Measurements from ENCODE around the gene WWOX.

Gene WWOX

DNA sequence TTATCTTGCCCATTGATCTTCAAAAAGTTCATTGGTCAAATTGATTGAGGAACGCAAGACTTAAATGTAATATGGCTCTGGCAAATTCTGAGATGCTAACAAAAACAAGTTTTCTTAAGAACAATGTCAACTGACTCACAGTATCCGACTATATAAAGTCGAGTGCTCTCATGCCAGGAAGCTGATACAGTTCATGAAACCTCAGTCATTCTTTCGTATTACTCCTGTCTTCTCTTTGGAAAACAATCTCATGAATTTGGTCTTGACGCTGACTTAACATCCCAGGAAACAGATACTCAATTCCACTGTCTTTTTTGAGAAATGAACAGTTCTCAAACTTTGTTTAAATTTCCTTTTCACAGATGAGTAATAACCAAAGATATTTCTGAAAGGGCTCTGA is 796.2 kb downstream of the WWOX start:
- DNase-seq = no peak

DNA sequence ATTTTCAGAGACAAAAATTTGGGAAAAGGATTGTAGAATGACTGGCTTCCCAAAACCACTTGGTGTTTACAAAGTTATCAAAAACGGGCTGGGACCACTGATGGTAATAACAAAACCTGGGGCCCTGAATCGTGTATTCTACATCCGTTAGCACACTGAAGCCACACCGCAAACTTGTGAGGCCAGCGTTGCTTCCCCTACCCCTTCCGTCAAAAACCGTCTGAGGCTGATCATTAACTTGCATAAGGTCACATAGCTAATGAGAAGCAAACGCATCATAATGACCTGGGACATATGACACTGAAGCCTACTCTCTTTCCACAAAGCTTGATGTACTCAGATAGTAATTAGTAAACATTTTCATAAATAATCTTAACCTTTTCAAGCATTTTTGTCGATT is 796.8 kb downstream of the WWOX start:
- DNase-seq = no peak

DNA sequence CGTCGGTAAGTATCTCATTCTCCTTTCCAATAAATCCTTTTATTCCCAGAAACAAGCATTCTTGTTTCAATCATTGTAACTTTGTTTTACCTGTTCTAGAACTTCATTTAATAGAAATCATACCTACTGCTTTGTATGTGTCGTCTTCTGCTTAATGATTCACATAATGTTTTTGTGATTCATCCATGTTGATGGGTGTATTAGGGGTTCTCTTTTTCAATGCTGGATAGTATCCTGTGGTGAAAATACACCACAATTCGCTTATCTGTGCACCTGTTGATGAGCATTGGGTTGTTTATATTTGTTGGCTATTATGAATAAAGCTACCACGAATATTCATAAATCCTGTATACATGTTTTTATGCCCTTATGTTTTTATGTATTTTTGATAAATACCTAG is 797.8 kb downstream of the WWOX start:
- no peak for DNase-seq

DNA sequence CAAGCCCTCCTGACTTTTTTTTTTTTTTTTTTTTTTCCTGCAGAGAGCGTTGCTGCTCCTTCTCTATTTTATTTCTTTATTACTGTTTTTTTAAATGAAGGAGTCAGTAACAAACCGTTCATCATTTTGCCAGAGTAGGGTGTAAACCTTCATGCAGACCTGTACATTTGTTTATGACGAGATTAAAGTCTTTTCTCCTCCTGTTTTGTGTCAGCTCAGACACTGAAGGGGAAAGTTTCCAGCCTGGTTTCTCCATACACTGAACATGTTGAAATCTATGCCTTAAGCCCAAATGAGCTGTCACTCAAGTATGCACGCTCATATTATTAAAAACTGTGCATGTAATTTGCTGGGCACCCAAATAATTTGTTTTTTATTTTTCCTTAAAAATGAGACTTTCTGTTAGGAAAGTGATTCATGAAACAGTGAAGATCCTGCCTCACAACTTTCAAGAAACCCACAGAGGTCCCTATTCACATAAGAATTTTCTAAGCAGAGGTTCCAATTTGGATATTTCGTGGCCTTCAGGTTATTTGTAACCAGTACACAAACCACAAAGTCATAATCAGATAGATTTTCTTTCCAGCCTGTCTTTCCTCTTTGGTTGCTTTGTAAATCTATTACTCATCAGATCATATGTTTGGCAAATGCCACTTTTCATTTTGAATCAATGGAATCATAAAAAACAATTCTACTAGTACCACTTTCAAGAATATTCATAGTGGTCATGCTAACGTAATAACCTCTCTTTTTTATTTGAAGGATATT is 800.8 kb downstream of the WWOX start:
- DNase-seq = no peak

DNA sequence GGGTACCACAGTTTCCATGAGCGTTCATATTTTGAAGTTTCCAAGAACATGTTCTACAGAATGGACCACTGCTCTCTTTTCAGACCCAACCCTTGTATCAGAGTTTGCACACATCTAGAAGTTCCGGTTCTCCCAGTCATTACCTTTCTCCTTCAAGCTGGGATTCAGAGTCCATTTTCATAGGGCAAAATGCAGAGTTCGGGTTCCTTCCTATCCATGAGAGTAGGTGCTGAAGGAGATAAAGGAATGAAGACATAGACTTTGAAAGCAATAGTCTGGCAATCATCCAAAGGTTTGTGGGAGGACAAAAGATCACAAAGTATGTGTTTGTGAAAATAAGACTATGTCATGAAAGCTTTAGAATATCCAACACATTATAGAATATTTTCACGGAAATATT is 801.5 kb downstream of the WWOX start:
- no peak for DNase-seq

DNA sequence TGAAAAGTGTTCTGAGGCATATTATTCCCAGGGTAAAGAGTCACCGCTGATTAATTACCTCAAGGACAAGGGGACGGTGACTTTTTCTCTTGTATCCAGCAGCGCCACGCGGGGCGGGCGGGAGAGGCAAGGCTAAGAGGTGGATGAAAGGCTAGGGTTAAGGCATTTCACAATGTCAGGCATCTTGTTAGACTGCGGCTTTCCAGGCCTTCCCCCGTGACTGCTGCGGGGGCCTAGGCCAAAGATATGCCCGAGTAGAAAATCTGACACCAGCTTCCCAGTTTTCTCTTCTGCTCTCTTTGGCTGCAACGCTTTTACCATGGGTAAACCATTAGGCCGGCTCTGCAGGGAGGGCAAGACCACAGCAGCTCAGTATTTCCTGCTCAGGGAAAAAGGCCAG is 802.9 kb downstream of the WWOX start:
- DNase-seq = no peak

DNA sequence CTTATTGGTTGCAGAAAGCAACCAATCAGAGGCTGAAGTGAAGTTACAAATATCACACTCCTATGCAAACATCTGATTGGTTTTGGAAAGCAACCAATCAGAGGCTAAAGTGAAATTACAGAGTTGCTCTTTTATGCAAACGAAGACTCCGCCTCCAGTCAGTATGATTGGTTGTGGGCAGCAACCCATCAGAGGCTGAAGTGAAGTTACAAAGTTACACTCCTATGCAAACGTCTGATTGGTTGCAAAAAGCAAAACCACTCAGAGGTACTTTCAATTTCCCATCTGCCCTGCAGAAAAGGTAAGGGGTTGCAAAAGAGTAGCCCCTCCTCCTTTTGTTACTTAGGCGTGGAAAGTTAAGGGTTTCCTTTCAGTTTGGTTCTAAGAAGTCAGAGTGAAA is 803.8 kb downstream of the WWOX start:
- DNase-seq = no peak

DNA sequence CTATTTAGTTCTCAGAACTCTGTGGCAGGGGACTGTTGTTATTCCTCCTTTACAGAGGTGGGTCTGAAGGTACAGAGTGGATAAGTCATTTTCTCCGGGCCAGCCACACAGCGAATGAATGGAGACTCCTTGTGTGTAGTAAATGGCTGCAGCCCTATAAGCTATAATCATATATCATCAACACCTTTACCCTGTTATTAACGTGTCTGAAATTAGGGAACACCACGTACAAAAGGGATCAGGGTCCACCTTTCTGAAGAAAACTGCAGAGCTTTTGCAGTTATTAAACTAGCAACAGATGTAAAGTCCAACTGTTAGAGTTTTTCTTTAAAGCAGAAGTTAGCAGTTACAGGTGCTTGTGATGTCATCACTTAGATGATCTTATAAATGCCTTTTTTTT is 804.4 kb downstream of the WWOX start:
- no peak for DNase-seq

DNA sequence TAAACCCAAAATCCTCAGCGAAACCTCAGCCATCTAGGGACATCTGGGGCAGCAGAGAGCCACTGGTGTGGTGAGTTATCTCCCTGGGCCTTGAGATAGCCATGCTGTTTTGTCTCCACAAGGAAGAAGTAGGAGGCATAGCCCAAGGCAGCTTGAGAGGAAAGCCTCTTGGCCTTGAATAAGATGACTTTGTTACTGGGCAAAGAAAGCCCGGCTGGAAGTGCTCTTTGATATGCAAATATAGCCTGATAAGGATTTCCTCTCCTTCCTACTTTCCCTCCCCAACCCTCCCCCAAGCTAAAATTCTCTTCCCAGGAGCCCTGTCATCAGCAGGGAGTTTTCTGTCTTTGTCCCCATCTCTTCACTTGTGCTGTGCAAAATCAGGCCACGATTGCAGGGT is 806.7 kb downstream of the WWOX start:
- DNase-seq = no peak

DNA sequence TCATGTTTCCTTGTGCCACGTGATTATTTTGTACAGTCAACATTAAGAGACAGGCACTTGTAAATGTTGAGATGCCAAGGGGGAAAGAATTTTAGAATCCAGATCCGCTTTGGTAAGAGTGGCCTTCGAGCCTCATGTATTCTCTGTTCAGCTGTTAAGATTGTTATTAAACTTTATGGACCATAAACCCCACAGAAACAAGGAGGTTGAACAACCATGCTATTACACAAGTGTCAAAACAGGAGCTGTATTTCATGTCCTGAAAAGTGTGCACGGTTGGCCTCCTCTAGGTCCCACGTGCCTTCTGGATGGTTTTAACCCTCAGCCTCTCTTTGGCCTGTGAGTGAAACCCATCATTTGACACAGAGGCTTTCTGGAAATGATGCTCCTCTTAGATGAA is 809.8 kb downstream of the WWOX start:
- no peak for DNase-seq

DNA sequence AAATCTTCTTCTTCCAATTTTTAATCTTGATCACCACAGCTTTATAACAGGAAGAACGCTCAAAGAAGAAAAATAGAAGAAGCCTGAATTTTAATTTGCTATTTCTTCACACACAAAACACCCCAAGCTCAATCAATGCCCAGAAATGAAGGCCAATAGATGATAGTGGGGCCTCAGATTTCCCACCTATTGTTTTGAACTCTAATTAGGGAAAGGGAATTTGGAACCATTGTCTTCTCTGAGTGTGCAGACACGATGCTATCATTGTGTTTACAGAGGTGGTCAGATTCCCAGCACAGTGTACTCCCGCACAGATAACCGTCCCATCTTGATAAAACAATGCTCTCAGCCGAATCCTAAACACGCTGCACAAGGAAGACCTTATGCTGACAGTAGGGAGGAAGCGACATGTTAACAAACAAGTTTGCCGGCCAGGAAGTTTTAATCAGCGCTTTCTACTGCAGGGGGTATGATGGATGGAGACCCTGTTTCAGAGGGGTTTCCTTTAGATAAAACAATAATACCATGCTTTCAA is 816.4 kb downstream of the WWOX start:
- no peak for DNase-seq

DNA sequence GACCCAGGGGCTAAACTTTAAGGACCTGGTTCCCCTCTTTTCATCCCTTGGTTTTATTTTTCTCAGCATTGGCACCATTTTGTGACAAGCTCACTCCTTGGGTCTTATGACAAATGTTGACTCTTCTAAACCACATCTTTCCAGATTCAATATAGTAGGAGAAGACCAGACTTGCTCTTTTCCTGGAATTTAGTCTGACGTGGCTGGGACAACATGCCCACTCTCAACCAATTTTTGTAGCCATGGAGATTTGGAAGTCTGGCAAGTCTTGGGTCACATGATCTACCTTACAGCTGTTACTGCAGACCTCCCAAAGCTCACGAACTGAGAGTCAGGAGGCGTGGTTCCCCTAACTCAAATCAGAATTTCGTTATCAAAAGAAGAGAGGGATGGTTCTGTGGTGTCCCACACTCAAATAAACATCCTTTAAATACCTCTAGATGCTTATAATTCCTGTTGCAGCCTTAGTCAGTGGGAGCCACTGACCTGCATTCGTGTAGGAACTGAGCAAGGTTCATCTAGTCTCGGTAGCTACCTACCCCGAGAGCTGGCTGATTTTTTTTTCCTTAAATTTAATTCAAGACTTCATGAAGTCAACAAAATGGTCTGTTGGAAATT is 817.6 kb downstream of the WWOX start:
- no peak for DNase-seq

DNA sequence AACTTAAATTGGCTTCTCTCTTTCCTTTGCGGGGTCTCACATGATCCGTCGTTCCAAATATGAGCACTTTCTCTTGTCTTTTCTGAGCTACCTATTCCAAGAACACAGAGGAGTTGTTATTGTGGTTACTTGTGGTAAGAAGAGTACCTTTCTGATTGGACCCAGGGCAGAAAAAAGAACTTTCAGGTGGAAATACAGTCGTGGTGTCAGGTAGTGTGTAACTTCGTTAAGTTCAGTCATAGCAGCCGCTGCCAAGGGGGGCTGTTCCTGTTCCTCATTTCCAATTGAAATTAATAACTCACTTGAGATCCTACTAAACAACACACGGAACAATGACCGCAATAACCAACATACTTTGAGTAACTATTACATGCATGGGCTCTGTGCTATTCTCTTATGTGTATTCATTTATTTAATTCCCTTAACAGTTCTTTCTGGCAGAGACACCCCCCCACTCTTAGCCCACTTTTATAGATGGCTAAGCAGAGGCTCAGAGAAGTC is 819.4 kb downstream of the WWOX start:
- DNase-seq = no peak

DNA sequence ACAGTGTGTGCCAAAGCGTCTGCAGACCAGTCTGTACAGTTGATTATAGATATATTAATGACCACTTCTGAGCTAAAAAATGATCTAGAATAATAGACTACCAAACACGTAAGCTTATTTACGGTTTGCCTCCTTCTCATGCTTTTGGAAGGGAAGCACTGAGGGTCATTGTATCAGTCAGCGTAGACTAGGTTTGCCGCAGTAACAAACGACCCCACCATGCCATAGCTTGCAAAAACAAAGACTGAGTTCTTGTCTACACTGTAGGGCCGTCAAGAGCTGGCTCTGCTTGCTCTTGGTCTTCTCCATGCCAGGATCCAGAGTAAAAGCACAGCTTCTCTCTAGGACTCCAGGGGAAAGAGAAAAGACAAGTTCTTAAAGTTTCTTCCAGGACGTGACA is 820.4 kb downstream of the WWOX start:
- no peak for DNase-seq

DNA sequence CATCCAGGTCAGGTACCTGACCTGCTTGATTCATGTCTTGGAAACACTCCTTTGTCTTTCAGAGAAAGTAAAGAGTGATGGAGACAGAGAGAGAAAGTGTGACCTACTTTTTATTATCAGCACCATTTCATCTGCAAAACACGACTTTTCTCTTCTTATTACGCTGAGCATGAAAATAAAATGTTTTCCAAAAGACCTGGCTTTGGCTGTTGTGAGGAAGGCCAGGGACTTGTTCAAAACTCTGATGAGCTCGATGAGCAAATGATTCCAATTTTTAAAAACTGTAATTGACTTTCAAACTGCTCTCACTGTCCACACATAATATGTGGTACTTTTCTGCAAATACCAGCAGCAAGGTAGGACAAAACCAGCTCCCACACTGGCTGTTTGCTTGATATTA is 821.2 kb downstream of the WWOX start:
- DNase-seq = no peak

DNA sequence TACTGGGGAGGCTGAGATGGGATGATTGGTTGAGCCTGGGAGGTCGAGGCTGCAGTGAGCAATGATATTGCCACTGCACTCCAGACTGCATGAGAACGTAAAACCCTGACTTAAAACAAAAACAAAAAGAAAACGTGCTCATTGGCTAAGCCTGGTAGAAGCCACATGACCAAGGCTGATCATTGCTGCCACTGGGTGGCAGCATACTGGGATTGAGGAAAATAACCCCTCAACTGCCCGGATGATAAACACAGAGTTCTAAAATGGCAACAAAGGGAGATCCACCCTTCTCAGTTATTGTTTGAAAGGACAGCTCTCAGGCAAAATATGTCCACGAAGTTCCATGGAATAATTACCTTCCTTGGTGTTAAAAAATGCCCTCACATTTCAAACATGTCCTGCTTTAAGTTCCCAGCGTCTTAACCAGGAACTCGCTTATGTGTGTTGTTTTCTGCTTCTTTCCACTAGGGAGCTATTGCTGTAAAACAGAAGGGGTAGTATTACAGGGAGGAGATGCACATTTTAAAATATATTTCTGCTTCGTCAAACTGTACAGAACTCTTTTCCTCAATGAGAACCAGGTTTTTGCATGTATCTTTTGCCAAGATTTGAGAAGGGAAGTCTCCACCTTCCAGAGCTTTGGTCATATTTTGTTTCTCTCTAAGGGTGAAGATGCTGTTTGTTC is 825.8 kb downstream of the WWOX start:
- DNase-seq = no peak

DNA sequence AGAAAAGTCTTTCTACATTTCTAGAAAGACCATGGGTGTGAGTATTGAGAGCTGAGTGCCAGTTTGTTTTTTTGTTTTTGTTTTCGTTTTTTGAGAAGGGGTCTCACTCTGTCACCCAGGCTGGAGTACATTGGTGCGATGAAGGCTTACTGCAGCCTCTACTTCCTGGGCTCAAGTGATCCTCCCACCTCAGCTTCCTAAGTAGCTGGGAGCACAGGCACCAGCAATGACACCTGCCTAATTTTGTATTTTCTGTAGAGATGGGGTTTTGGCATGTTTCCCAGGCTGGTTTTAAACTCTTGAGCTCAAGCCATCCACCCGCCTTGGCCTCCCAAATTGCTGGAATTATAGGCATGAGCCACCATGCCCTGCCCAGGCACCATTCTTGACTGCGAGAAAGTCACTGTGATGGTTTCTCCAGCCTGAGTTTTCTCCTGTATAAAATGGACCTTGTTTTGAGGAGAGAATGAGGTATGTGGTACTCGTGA is 827.3 kb downstream of the WWOX start:
- no peak for DNase-seq

DNA sequence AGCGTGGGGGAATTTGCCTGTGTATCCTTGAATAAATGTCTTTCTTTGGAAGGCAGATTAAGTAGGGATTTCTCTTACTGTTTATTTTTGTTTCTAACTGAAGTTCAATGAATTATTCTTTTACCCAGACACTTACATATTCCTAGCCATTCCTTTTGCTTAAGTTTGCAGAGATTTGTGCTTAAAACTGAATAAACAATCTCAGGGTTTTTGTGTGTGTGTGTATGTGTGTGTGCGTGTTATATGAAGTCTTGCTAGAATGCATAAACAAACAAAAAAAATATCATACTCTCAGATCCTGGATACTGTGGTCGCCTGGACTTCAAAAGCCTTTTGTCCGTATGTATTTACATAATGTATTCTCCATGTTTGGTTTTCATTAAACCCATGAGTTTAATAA is 828.3 kb downstream of the WWOX start:
- DNase-seq = no peak

DNA sequence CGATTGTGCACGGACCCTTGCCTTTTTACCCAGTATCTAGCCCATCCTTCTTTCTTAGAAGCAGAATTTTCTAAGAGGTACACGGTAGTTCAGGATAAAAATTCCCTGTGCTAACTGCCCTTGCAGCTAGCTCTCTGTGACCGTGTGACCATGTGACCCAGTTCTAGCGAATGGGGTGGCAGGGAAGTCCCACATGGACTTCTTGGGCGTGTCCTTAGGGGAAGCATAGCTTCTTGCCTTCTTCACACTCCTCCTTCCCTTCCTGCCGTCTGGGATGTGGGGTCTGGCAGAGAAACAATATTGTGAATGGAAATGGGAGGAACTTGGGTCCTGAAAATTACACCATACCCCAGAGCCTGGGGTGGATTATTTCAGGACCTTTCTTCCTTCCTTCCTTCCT is 830.4 kb downstream of the WWOX start:
- no peak for DNase-seq

DNA sequence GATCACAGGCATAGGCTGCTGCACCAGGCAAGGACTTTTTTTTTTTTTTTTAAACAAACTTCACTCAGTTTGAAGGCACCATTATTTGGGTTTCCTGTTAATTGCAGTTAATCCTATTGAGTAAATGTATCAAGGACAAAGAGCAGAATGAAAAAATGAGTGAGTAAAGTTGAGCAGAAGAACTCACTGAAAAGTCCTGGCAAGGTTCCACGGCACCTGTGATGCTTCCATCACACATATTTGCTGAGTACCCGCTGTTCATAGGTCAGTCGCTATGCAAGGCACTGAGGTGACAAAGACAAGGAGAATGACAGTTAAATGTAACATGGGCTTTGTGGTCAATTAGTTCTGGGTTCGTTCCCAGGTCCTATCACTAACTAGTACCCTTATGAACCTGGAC is 831.1 kb downstream of the WWOX start:
- DNase-seq = no peak

DNA sequence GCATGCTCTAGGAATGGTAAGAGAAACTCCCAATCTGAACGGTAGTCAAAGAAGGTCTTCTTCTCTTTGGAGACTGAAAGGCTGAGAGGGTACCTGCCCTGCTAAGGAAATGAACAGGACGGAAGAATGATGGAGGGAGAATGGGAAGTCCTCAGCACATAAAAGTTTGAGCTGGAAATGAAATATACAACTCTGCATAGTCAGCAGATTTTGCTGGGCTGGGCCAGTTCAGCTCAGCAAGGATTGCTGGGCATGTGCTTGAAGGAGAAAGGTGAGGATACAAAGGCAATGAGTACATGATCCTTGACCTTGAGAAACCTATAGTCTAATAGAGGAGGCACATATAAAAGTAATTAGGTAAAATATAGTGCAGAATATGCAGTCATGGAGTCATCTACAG is 831.8 kb downstream of the WWOX start:
- DNase-seq = no peak

DNA sequence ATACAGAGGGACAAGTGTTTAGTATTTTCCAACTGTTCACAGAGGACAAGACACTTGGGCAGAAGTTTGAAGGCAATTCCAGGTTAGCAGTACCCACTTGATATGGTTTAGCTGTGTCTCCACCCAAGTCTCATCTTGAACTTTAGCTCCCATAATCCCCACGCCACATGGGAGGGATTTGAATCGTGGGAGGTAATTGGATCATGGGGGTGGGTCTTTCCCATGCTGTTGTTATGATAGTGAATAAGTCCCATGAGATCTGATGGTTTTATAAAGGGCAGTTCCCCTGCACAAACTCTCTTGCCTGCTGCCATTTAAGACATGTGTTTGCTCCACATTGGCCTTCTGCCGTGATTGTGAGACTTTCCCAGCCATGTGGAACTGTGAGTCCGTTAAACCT is 832.2 kb downstream of the WWOX start:
- no peak for DNase-seq

DNA sequence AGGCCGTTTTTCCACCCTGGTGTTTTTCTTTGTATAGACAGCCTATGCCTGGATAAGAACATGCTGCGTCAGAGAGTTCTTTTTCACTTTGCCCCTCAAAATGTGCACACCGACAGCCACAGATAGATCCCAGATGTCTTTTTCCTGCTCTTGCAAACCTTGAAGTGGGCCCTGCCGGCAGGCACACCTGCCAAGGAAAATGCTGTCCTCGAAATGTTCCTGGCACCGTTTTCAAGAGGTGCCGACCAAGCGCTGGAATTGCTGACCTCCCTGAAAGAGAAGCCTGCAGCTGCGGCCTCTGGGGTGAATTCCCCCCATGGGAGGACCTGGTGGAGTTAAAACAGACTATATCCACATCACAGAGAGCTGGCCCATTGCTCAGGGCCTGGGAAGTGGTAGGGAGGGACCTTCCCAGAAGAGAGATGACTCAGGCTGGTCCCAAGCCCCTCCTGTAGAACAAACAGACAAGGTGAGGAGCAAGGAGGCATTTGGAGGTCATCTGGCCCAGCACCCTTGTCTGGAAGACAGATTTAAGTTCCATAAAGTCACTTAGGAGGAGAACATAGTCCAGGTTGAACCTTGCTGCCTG is 833.0 kb downstream of the WWOX start:
- DNase-seq = no peak
